ENCODE results near the gene KLLN.

DNA sequence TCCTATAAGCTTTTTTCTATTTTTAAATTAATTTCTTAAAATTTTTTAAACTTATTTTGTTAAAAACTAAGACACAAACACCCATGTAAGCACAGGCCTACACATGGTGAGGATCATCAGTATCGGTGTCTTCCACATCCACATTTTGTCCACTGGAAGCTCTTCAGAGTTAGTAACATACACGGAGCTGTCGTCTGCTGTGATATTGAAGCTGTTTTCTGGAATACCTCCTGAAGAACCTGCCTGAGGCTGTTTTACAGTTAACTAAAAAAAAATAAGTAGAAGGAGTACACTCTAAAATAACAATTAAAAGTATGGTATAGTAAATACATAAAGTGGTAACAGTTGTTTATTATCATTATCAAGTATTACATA, 17.7 kb downstream of the KLLN start:
- TF ChIP-seq, protein P1, sequence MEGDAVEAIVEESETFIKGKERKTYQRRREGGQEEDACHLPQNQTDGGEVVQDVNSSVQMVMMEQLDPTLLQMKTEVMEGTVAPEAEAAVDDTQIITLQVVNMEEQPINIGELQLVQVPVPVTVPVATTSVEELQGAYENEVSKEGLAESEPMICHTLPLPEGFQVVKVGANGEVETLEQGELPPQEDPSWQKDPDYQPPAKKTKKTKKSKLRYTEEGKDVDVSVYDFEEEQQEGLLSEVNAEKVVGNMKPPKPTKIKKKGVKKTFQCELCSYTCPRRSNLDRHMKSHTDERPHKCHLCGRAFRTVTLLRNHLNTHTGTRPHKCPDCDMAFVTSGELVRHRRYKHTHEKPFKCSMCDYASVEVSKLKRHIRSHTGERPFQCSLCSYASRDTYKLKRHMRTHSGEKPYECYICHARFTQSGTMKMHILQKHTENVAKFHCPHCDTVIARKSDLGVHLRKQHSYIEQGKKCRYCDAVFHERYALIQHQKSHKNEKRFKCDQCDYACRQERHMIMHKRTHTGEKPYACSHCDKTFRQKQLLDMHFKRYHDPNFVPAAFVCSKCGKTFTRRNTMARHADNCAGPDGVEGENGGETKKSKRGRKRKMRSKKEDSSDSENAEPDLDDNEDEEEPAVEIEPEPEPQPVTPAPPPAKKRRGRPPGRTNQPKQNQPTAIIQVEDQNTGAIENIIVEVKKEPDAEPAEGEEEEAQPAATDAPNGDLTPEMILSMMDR (IDR thresholded peaks at IDR 0.05), result no peak
- TF ChIP-seq POLR2A (IDR thresholded peaks at IDR 0.05), result no peak
